GM19043 (cell line): ENCODE results near the gene OXNAD1.
"Not testable (repeated sequence)": the region's sequence is repeated elsewhere in the genome, so short reads cannot be mapped to it uniquely, and the experiment has no call there.

ENCODE experiments used
- ATAC-seq: cut with Tn5 transposase; IDR thresholded peaks from one replicate; pipeline ENCODE4 v1.9.1; 2021; ENCODE audit warnings: low read depth; ENCODE audit not compliant: unreplicated experiment

Gene OXNAD1

DNA sequence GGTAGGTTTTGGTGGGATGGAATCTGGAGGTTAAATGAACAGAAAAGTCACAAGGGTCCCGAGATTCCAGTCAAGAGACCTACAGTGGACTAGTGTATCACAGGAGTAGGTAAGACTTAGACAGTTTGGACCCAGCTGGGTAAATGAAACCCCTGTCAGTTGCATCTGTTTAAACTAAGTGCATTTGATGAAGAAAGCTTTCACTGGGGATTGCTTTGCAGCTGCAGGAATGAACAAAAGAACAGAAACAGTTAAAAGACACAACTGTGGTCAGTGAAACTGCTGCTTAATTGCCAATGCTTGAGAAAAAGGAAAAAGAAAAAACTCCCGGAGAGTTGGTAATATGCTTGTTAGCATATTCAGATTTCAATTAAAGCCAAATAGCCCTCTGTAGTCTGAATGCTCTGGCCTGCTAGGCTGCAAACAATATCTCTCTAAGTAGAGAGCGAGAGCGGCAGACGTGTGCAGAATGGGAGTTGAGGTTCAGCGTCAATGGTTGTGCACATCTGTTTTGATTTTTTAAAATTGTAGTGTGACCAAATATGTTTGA is 37.1 kb downstream of the OXNAD1 start:
- ATAC-seq: no peak

DNA sequence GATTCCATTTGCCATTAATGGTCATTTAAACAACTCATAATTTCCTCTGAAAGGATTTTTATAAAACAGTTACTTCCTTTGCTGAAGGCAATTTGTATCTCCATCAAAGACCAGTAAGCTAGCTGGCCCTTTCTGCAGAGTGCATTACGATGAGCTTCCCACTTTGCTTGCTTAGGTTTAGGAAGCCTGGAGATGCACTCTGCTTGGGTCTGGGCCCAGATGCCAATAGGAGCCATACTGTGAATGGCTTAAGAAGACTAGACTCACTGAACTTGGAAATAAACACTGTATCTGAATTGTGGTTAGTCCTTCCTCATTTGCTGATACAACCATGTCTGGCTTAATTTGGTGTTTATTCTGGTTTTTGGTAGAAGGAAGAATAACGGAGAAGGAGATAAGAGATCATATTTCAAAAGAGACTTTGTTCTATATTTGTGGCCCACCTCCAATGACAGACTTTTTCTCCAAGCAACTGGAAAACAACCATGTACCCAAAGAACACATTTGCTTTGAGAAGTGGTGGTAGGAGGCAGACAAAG is 38.1 kb downstream of the OXNAD1 start:
- no peak for ATAC-seq

DNA sequence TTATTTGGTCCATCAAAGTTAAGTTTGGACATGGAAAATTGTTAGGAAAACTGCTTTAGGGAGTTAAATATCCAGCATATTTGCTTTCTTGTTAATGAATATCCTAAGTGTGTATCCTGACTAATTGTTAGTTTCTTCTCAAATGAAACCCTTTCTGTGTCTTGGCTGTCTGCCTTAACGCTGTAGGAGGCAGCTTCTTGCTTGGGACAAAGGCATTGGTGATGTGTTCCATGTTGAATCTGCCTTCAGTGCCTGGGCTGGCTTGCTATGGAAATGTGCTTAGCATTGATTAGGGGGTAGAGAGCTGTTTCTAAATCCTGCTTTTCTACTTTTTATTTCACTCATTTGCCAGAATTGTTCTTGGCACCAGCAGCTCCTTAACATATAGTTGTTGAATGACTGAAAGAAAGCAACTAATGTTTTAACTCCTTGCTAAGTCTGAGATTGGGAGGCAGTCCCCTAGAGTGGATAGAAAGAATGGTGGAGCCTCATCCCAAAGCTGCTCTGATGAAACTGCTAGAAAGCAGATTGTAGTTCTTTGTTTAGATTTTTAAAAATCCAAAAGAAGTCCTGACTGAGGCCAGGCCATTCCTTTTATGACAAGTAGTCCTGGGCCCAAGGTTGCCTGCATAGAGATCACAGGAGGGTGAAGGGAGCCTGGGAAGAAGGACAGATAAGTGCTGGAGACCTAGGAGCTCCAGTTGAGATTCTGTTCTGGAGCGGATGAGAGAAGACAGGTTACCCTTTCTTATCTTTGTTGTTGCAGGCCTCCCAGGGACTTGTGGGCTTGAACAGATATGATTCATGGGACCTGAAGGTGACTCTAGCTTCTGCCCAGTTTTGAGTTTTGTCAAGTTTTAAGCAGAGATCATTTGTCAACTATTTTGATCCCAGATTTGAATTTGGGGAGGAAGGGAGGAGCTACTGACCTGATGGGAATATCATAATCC is 39.3 kb downstream of the OXNAD1 start:
- no peak for ATAC-seq

DNA sequence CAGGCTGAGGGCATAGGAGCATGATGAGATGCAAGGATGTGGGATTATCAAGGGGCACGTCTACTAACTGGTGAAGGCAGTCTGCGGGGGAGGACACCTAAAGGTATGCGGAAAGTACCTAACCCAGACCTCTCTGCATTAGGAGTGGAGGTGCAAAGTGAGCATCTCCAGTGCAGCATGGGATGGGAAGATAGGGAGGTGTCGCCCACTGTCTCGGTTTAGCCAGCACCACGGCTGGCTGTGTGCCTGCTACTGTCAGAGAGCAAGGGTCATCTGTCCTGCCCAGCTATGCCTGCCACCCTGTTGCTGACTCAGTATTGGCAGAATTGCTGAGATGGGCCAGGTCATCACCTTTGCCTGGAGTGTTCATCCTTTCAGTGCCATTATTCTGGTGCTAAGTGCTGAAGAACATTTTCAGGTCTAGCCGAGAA is 40.1 kb downstream of the OXNAD1 start:
- no peak for ATAC-seq

DNA sequence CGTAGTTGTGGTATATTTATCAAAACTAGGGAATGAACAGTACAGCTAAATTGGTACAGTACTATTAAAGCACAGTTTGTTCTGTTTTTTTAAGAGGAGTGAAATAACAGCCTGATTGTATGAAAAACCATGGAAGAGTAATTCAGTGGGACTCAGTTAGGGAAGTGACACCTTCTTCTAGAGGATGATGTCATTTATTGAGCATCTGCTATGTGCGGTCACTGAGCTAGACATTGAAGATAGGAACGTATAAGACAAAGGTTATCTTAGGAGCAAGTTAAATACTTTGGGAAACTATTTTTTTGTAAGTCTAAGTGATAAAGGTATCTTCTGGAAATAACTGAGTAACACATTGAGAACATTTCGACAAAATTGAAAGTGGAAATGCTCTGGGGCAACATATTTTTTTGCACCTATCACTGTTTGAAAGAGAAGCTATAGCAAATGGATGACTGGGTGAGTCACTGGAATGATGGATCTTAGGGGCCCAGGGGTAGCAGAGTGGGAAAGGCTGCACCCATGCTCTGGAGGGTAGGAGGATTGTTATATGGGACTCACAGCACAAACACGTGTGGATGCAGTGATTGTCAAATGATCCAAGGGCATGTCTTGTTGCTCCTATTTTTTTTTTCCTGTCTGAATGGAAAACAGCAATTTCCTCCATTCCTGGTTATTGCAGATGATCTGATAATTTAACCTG is 43.0 kb downstream of the OXNAD1 start:
- no peak for ATAC-seq

DNA sequence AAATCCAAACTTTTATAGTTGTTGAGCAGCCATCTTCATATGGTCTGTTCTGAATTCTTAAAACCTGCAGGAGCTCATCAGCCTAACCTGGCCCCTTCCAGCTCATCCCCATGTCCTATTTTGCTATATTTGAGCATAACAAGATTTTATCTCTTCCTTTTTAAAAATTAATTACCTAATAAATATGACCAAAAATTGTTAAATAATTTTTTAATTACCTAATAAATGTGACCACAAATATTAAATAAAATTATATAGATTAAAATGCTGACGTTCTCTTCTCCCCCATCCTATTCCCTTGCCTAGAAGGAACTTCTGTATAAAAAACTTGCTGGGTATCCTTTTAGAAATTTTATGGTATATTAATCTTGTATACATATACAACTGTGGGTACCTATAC is 43.7 kb downstream of the OXNAD1 start:
- ATAC-seq: no peak

DNA sequence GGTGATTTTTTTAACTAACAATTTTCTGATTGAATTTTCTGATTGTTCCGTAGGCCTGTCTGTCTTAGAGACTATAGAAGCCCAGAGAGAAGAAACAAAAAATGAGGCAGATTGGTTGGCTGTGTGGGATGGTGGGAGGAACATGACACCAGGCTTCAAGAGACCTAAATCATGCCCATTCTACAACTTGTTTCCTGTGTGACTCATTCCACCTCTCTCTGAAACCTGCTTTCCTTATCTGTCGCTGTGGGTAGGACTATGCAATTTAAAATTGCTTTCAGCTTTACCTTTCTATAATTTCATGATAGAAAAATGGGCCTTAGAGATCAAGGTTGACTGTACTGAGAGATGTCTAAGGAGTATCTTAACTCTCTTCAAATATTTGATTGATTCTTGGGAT is 44.5 kb downstream of the OXNAD1 start:
- ATAC-seq: peak; percentile 76

DNA sequence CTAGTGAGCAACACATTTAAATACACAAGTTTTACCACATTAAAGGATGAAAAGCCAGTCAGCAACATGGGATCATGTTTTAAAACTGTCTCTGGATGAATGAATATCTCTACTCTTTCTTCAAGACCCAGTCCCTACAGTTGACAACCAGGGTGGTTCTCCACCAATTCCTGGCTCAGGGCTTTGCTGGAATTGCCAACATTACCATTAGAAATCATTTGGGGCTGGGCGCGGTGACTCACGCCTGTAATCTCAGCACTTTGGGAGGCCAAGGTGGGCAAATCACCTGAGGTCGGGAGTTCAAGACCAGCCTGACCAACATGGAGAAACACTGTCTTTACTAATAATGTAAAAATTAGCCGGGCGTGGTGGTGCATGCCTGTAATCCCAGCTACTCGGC is 45.5 kb downstream of the OXNAD1 start:
- ATAC-seq: not testable (repeated sequence)

DNA sequence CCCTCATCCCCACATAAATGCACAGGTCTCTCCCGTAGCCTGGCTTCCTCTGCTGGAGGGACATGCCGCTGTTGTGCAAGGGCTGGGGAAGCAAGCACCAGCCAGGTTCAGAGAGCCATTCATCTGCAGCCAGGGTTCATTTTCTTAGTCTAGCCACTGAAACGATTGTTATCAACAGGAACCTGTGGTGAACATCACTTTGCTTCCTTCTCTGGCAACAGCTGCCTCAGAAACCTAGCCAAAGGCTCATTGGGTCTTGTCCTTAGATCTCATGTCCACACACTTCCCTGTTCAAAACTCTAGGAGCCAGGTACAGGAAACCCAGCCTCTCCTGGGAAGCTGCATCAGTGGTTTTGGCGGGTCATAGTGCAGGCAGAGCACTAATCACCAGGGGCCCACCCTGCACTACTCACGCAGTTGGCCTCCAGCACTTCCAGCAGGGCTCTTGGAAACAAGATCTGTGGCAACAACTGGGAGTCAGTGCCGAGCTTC is 47.0 kb downstream of the OXNAD1 start:
- ATAC-seq: peak; percentile 61

DNA sequence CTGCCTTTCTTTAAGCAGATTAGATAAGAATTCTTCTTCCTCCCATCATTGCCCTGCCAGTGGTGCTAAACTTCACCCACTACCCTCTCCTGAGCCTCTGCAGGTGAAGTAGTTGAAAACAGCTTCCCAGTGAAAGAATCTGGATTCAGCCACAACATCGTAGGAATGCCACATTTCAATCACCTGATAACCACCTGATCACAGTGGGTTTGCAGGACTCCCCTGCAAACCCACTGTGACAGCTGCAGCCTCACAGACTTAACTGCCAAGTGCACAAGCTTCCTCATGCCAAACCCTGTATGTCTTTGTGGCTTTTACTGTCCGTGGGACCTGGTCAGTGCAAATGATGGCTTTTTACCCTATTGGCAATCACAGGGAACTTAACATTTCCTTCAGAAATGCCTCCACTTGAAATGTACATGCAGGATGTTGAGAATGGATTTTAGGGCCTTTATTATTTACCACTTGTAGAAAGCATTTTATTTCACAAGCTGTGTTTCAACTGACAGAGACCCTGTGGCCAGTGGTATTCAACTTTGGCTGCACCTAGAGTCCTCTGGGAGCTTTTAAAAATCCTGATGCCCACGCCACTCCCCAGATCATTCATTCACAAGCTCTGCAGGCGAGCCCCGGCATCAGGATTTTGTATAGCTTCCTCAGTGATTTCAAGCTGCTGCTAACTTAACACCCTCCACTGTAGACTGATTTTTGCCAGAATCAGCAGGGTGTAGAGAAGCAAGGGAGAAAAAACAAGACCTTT is 49.1 kb downstream of the OXNAD1 start:
- no peak for ATAC-seq

DNA sequence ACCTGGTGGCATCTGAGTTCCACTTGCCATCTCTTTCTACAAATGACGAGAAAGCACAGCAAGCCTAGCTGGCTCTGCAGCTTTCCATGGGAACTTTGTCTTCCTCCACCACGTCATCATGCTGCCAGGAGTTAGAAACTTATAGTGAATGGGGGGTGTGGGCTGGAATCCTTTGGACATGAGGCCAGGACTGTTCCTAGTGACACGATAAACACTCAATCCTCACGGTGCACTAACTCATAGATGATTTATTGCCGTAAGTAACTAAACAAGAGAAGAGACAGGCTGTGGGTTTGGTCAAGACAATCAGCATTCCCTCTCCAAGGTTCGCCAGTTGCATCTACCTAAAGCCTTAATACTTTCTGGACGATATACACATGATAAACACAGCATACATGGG is 50.6 kb downstream of the OXNAD1 start:
- no peak for ATAC-seq

DNA sequence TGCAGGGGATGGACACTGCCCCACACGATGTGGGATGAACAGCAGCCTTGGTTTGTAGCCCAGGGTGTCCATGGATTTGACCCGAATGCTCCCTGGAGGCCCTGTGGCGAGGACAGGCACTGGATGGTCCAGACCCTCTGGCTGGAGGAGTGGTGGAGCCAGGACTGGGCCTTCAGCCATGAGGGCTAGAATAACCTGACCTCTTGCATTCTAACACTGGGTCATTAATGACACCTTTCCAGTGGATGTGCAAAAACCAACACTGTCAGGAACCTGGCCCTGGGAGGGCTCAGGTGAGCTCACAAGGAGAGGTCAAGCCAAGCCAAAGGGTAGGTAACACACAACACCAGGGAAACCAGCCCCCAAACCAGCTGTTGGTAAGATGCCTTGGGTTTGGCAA is 51.4 kb downstream of the OXNAD1 start:
- no peak for ATAC-seq

DNA sequence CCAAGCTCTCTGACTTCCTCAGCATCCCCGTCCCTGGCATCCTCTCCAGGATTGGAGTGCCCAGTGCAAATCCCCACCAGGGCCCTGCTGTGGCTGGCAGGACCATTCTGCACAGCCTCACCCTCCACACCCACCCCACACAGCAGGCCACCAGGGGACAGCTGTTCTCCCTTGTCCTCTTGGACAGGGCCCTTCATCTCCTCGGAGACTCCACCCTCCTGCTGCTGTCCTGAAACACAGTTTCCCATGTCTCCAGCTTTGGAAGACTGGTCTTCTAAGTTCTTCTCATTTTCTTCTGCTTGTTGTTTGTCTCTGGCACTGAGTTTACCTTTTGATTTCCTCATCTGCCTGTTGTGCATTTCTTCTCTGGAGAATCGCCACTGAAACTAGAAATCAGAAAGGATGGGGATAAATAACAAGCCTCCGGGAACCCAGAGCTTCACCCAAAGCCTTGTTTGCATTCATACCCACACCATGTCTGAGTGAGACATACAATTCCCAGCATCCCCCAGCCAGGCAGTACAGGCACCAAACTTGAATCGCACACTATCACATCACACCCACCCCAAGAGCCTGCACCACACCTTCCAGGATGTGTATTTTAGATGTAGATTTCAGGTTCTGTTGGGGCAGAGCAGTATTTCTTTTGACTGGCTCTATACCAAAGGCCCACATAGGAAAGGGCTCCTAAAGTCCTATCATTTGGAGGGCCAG is 52.0 kb downstream of the OXNAD1 start:
- no peak for ATAC-seq

DNA sequence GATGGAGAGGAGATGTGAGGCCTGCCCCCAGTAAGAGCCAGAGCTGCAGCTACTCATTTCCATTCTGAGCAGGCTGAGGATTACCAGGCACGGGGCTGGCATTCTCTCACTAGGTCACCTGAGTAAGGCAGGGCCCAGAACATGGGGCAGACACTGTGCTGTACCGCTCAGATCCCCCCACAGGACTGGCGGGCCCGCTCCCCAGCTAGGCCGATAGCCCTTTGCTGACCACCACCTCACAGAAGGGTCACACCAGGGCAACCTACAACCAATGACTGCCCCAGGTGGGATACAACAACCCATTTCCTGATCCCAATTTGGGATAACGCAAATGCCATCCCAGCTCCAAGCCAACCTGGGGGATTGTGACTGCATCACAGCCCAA is 52.5 kb downstream of the OXNAD1 start:
- no peak for ATAC-seq

DNA sequence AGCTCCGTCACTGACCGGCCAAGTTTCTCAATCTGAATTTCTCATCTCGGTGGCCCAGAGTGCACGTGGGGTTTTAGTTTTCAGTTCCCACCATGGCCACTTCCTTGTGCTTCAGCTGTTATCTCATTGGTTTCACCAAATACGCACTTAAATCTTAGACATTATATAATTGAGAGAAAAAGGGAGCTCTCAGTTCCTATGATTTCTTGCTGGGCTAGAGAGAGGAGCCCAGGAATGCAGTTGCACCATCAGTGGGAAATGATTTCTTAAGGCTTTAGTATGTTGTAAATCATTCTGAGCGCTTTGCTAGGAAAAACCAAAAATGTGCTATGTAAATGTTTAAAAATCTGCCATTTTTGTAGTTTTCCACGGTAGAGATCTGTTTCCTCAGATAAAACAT is 53.2 kb downstream of the OXNAD1 start:
- ATAC-seq: no peak

DNA sequence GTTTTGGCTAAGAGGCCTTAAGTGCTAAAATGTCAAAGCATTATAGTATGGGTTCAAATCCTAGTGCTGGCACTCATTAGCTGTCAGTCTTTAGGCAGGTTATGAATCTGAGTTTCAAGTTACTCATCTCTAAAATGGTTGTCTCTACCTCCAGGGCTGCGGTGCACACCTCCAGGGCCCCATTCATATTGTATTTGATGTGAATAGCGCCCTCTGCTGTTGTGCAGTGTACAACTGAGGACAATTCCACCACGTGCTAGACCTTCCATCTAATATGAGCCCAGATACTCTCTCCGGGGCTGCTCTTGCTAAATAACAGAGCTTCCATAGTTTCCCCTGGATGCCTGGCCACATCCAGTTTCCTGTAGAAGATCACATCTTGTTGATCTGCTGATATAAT is 54.3 kb downstream of the OXNAD1 start:
- no peak for ATAC-seq

DNA sequence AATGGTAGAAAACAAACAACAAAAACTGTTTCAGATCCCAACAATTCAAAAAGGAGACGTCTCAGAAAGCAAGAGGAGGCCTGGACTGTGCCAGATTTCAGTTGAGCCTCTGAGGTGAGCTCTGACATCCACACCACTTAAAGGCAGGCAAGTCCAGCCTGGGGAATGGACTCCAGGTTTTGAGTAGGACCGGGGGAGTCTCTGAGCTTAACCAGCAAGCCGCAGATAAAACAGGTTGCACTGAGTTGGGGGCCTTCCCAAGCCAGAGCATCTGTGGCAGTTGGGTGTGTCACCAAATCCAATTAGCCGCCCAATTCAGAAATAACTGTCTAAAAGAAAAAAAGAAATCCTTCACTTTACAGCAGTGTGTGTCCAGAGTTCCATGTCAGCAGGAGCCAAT is 54.7 kb downstream of the OXNAD1 start:
- no peak for ATAC-seq

DNA sequence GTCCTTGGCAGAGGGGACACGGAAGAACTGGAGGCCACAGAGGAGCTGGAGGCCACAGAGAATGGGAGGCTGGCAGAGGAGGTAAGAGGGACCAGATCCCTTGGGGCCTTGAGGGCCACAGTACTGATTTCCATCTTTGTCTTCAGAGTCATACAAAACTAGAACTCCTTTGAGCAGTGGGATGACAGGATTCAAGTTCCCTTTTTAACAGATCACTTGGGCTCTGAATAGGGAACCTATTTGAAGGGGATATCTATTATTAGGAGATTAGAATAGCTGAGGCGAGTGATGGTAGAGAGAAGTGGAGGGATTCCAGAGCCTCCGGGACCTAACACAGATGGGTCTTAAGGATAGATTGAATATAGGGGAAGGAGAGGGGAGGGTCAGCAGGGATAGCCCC is 55.7 kb downstream of the OXNAD1 start:
- no peak for ATAC-seq

DNA sequence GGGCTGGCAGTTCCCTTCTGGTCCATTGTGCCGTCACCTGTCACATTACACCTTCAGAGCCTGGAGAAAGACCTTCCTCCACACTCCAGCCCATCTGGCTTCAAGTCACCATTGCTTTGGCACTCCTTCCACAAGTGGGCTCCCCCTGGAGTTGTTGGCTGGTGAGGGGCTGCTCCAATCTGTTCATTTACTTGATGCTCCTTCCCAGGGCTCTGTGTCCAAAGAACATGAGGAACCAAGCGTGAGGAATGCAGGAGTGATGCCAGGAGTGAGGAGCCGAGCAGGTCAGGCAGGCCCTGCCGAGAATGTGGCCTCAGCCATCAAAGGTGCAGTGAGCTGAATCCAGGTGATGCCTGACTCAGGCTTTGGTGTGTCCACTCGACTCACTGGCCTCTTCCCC is 57.2 kb downstream of the OXNAD1 start:
- ATAC-seq: no peak

DNA sequence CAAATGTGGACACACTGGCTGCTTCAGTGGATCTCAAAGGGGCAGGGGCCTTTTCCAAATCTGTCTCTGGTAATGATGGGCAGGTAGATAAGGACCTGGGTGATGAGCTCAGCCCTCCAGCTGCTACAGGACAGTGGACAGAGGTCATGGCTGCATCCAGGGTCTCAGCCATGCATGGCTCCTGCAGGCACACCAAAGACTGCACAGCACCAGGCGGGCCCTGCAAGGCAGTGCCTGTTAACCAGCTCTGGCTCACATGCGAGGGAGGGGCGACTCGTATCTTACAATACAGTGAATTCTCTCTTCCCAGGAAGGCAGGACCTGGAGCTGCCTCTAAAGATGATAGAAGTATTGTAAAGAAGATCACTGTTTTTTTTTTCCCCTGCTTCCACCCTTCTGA is 58.7 kb downstream of the OXNAD1 start:
- ATAC-seq: no peak
